ENCODE results near the gene CDNF. TPM values are rescaled to one million over a fixed set of nuclear protein-coding genes. Genes with fewer than 3 reads are reported as not detected.

CDNF gene
- total and polyA plus RNA-seq, 4 donors = 1.5 to 5.9 (median 2.9) TPM

GRCh38 chr10:14878266-14879123 lies 40.7 kb upstream of the CDNF start, which contains the start of gene SUV39H2:
SUV39H2 (plus strand) TSS chr10:14878866; CDS start chr10:14878889, 23 bp downstream.
- peak within 1 kb of the TSS; percentile 85 to 99 (median 94) for H3K4me3 ChIP-seq (ENCODE audit: low read depth in 1 of 3, low read length in 3 of 3)
- H3K9ac ChIP-seq (ENCODE audit: low read depth in 1 of 2, low read length in 2 of 2) = peak within 1 kb of the TSS; percentile 70 to 96
- peaks cover 0 to 2% (median 0%) of the 10 kb centered on the region in 4 donors for H3K36me3 ChIP-seq (ENCODE audit: control insufficient read depth in 4 of 4, insufficient read depth in 3 of 4, low read depth in 1 of 4, low read length in 3 of 4)
- DNase-seq (ENCODE audit: low spot score) = peak; percentile 93
- WGBS = under 1% methylated on average over 102 of the region's 102 CpGs
- H3K27me3 ChIP-seq (ENCODE audit: control insufficient read depth in 4 of 4, insufficient read depth in 4 of 4, low read length in 3 of 4) = no peaks in the 10 kb centered on the region
- TF ChIP-seq RAD21 (IDR thresholded peaks at IDR 0.05) (no peak), ZBTB33 (IDR thresholded peaks at IDR 0.05) (peak; percentile 62), YY1 (IDR thresholded peaks at IDR 0.05) (peak; percentile 93), GABPA (IDR thresholded peaks at IDR 0.05 in 1 of 2, conservative IDR thresholded peaks at IDR 0.05 in 1 of 2) (no peak), NR2F2 (IDR thresholded peaks at IDR 0.05) (no peak), REST (IDR thresholded peaks at IDR 0.05) (peak; percentile 92), MAX (IDR thresholded peaks at IDR 0.05) (peak; percentile 53), FOXA1 (IDR thresholded peaks at IDR 0.05) (no peak)
- no peaks in the 10 kb centered on the region for H3K9me3 ChIP-seq (ENCODE audit: control insufficient read depth in 4 of 4, low read length in 3 of 4)
- H3K27ac ChIP-seq (ENCODE audit: low read depth in 1 of 2, low read length in 2 of 2) = peak within 1 kb of the TSS; percentile 89 to 97
- peaks cover 2 to 18% (median 8%) of the 10 kb centered on the region in 4 donors for H3K4me1 ChIP-seq (ENCODE audit: control insufficient read depth in 4 of 4, insufficient read depth in 4 of 4, low read length in 3 of 4)

- H3K27ac ChIP-seq (ENCODE audit: low read depth in 1 of 2, low read length in 2 of 2) = no peak overlapping the region
- WGBS = 92% methylated on average over 9 of the region's 9 CpGs
- peaks cover 0 to 2% (median 0%) of the 10 kb centered on the region in 4 donors for H3K36me3 ChIP-seq (ENCODE audit: control insufficient read depth in 4 of 4, insufficient read depth in 3 of 4, low read depth in 1 of 4, low read length in 3 of 4)
- no peak overlapping the region for H3K4me3 ChIP-seq (ENCODE audit: low read depth in 1 of 3, low read length in 3 of 3)
- DNase-seq (ENCODE audit: low spot score) = no peak
- peaks cover 2 to 18% (median 8%) of the 10 kb centered on the region in 4 donors for H3K4me1 ChIP-seq (ENCODE audit: control insufficient read depth in 4 of 4, insufficient read depth in 4 of 4, low read length in 3 of 4)
- H3K27me3 ChIP-seq (ENCODE audit: control insufficient read depth in 4 of 4, insufficient read depth in 4 of 4, low read length in 3 of 4) = no peaks in the 10 kb centered on the region
- no peak overlapping the region for H3K9ac ChIP-seq (ENCODE audit: low read depth in 1 of 2, low read length in 2 of 2)
- no peaks in the 10 kb centered on the region for H3K9me3 ChIP-seq (ENCODE audit: control insufficient read depth in 4 of 4, low read length in 3 of 4)
- TF ChIP-seq FOXA2 (IDR thresholded peaks at IDR 0.05) = no peak
- TF ChIP-seq TAF1 (conservative IDR thresholded peaks at IDR 0.05) = no peak
- TF ChIP-seq SP1 (IDR thresholded peaks at IDR 0.05) = no peak
- TF ChIP-seq FOXA1 (IDR thresholded peaks at IDR 0.05) = no peak
- TF ChIP-seq MAX (IDR thresholded peaks at IDR 0.05) = no peak
- no peak for TF ChIP-seq ATF3 (IDR thresholded peaks at IDR 0.05)
- TF ChIP-seq RAD21 (IDR thresholded peaks at IDR 0.05) = no peak
- TF ChIP-seq HNF4G (IDR thresholded peaks at IDR 0.05) = no peak
- no peak for TF ChIP-seq GABPA (IDR thresholded peaks at IDR 0.05 in 1 of 2, conservative IDR thresholded peaks at IDR 0.05 in 1 of 2)
- no peak for TF ChIP-seq NR2F2 (IDR thresholded peaks at IDR 0.05)
- no peak for TF ChIP-seq YY1 (IDR thresholded peaks at IDR 0.05)
- TF ChIP-seq JUND (IDR thresholded peaks at IDR 0.05) = no peak
- no peak for TF ChIP-seq RXRA (IDR thresholded peaks at IDR 0.05)
- TF ChIP-seq ZBTB33 (IDR thresholded peaks at IDR 0.05) = no peak
- no peak for TF ChIP-seq EGR1 (IDR thresholded peaks at IDR 0.05; ENCODE audit: low read depth in 2 of 2)
- no peak for TF ChIP-seq REST (IDR thresholded peaks at IDR 0.05)
- TF ChIP-seq HNF4A (conservative IDR thresholded peaks at IDR 0.05) = no peak
These were observed 38.9 kb upstream of the CDNF start for GRCh38 chr10:14876764-14877163.
